ENCODE data around the gene CIDEC. TPM values are rescaled to one million over a fixed set of nuclear protein-coding genes. Genes with fewer than 3 reads are reported as not detected.

CIDEC gene
- polyA plus RNA-seq, 2 of the 4 experiments (the other 2 are of a cell fraction): 3.3 to 6.3 TPM

DNA sequence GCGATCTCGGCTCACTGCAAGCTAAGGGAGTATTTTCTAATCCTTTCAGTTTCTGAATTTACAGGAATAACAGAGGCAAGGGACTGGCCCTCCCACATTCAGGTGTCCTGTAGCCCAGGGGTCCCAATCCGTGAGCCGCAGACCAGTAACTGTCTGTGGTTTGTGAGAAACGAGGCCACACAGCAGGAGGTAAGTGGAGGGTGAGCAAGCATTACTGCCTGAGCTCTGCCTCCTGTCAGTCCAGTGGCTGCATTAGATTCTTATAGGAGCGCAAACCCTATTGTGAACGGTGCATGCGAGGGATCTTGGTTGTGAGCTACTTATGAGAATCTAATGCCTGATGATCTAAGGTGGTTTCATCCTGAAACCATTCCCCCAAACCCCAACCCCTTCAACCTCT, 31.8 kb upstream of the CIDEC start (continued):
- TF ChIP-seq ZFP36 (IDR thresholded peaks at IDR 0.05; ENCODE audit: borderline replicate concordance, partially characterized antibody) (no peak), CEBPB (IDR thresholded peaks at IDR 0.05) (no peak), RARB (CRISPR knock-in tag; IDR thresholded peaks at IDR 0.05) (no peak), MAFK (IDR thresholded peaks at IDR 0.05; ENCODE audit: partially characterized antibody) (no peak), HDAC2 (IDR thresholded peaks at IDR 0.05) (no peak)
- TF ChIP-seq, protein P1, sequence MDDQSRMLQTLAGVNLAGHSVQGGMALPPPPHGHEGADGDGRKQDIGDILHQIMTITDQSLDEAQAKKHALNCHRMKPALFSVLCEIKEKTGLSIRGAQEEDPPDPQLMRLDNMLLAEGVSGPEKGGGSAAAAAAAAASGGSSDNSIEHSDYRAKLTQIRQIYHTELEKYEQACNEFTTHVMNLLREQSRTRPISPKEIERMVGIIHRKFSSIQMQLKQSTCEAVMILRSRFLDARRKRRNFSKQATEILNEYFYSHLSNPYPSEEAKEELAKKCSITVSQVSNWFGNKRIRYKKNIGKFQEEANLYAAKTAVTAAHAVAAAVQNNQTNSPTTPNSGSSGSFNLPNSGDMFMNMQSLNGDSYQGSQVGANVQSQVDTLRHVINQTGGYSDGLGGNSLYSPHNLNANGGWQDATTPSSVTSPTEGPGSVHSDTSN (IDR thresholded peaks at IDR 0.05): no peak

DNA sequence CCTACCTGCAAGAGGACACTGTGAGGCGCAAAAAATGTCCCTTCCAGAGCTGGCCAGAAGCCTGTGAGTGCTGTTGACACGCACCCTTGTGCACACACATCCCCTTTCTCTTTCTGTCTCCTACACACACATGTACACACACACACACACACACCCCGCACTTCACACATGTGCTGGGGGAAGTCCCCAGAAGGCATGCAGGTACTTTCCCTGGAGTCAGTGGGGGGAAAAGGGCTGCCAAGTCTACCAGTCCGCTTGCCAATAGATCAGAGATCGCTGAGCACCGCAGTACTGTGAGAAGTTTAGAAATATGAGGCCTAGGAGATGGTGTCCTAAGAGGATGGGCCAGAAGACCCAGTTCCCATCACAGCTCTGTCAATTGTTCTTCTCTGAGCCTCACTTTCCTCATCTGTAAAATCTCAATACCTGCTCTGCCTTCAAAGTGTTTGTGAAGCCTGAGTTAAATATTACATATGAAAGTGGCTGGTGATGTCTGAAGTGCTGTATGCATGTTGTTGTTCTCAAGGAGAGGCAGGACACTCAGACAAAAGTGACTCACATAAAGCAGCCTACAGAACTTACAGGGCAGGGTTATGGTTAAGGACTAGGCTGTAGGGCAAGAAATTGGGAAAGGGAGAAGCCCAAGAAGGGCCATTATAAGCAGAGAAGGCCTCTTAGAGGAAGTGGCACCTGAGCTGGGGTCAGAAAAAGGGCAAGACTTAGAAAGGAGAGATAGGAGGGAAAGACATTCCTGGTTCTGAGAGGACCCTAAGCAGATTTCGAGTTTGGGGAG, 29.4 kb upstream of the CIDEC start:
- Histone ChIP-seq H3K4me2 (no peak overlapping the region), H3K4me1 (peaks cover 26% of the 10 kb centered on the region), H3K27ac (peak overlapping the region in 1 of 2 experiments; percentile 20; a peak in 1 of 6 replicates), H3K9me3 (no peaks in the 10 kb centered on the region), H3K4me3 (no peak overlapping the region)
- CTCF ChIA-PET: interaction anchor here (0.7 to 11.4 kb wide), 4 partner anchors 16 to 37 kb away, joined by 3 to 73 read pairs (median 8); partner anchors contain the start of gene CRELD1
- TF ChIP-seq FOSL2 (IDR thresholded peaks at IDR 0.05) (no peak), FOSL2 (CRISPR knock-in tag; IDR thresholded peaks at IDR 0.05) (no peak), CEBPB (IDR thresholded peaks at IDR 0.05) (no peak), CHD2 (IDR thresholded peaks at IDR 0.05; ENCODE audit: low read length, partially characterized antibody) (no peak), ZC3H11A (IDR thresholded peaks at IDR 0.05) (no peak), HOXA7 (CRISPR knock-in tag; IDR thresholded peaks at IDR 0.05) (no peak), HOXB5 (CRISPR knock-in tag; IDR thresholded peaks at IDR 0.05) (no peak), CBX8 (IDR thresholded peaks at IDR 0.05) (no peak), ZFP36 (IDR thresholded peaks at IDR 0.05; ENCODE audit: borderline replicate concordance, partially characterized antibody) (no peak), NR3C1 (IDR thresholded peaks at IDR 0.05) (no peak), RNF2 (IDR thresholded peaks at IDR 0.05; ENCODE audit: borderline replicate concordance, low read depth) (no peak), JUN (IDR thresholded peaks at IDR 0.05) (no peak), ZNF302 (CRISPR knock-in tag; IDR thresholded peaks at IDR 0.05) (no peak), MAFK (IDR thresholded peaks at IDR 0.05; ENCODE audit: partially characterized antibody) (no peak)
- TF ChIP-seq, protein P2, sequence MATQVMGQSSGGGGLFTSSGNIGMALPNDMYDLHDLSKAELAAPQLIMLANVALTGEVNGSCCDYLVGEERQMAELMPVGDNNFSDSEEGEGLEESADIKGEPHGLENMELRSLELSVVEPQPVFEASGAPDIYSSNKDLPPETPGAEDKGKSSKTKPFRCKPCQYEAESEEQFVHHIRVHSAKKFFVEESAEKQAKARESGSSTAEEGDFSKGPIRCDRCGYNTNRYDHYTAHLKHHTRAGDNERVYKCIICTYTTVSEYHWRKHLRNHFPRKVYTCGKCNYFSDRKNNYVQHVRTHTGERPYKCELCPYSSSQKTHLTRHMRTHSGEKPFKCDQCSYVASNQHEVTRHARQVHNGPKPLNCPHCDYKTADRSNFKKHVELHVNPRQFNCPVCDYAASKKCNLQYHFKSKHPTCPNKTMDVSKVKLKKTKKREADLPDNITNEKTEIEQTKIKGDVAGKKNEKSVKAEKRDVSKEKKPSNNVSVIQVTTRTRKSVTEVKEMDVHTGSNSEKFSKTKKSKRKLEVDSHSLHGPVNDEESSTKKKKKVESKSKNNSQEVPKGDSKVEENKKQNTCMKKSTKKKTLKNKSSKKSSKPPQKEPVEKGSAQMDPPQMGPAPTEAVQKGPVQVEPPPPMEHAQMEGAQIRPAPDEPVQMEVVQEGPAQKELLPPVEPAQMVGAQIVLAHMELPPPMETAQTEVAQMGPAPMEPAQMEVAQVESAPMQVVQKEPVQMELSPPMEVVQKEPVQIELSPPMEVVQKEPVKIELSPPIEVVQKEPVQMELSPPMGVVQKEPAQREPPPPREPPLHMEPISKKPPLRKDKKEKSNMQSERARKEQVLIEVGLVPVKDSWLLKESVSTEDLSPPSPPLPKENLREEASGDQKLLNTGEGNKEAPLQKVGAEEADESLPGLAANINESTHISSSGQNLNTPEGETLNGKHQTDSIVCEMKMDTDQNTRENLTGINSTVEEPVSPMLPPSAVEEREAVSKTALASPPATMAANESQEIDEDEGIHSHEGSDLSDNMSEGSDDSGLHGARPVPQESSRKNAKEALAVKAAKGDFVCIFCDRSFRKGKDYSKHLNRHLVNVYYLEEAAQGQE (IDR thresholded peaks at IDR 0.05): no peak
- TF ChIP-seq, protein P3, sequence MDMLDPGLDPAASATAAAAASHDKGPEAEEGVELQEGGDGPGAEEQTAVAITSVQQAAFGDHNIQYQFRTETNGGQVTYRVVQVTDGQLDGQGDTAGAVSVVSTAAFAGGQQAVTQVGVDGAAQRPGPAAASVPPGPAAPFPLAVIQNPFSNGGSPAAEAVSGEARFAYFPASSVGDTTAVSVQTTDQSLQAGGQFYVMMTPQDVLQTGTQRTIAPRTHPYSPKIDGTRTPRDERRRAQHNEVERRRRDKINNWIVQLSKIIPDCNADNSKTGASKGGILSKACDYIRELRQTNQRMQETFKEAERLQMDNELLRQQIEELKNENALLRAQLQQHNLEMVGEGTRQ (IDR thresholded peaks at IDR 0.05): no peak
- TF ChIP-seq, protein P4, sequence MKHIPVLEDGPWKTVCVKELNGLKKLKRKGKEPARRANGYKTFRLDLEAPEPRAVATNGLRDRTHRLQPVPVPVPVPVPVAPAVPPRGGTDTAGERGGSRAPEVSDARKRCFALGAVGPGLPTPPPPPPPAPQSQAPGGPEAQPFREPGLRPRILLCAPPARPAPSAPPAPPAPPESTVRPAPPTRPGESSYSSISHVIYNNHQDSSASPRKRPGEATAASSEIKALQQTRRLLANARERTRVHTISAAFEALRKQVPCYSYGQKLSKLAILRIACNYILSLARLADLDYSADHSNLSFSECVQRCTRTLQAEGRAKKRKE (CRISPR knock-in tag; IDR thresholded peaks at IDR 0.05; ENCODE audit: low read depth): no peak
- TF ChIP-seq, protein P5, sequence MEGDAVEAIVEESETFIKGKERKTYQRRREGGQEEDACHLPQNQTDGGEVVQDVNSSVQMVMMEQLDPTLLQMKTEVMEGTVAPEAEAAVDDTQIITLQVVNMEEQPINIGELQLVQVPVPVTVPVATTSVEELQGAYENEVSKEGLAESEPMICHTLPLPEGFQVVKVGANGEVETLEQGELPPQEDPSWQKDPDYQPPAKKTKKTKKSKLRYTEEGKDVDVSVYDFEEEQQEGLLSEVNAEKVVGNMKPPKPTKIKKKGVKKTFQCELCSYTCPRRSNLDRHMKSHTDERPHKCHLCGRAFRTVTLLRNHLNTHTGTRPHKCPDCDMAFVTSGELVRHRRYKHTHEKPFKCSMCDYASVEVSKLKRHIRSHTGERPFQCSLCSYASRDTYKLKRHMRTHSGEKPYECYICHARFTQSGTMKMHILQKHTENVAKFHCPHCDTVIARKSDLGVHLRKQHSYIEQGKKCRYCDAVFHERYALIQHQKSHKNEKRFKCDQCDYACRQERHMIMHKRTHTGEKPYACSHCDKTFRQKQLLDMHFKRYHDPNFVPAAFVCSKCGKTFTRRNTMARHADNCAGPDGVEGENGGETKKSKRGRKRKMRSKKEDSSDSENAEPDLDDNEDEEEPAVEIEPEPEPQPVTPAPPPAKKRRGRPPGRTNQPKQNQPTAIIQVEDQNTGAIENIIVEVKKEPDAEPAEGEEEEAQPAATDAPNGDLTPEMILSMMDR (IDR thresholded peaks at IDR 0.05): no peak
- POLR2A ChIA-PET: no interaction called here
- no peak for FAIRE-seq
- no peak for ATAC-seq
- no peak for DNase-seq (ENCODE audit: low read depth in 1 of 2, low spot score in 1 of 2)
- 89% methylated on average over 7 of the region's 7 CpGs for WGBS (ENCODE audit: missing lambda C conversion rate)
